PFSK-1 (cell line): ENCODE measurements around the gene GPR137B.

ENCODE experiments used
- POLR2AphosphoS5 ChIP-seq: IDR thresholded peaks from 2 replicates; pipeline ENCODE4 v1.6.1; 2012; ENCODE audit warnings: low read depth, mild to moderate bottlenecking, control low read depth, low read length, moderate library complexity
- SIN3A ChIP-seq: IDR thresholded peaks from 2 replicates; pipeline ENCODE4 v1.6.1; 2012; ENCODE audit warnings: mild to moderate bottlenecking, low read length, moderate library complexity, borderline replicate concordance; ENCODE audit not compliant: insufficient read depth
- TAF1 ChIP-seq: IDR thresholded peaks from 2 replicates; pipeline ENCODE4 v1.6.1; 2012; ENCODE audit warnings: low read length, control low read depth, borderline replicate concordance; ENCODE audit not compliant: insufficient read depth
- TF ChIP-seq, protein P1 (sequence below), 2 experiments: IDR thresholded peaks; 2 replicates each; pipeline versions ENCODE4 v1.6.1 to v1.8.0; 2011 to 2012; ENCODE audit warnings: low read depth in 2 of 2, low read length in 2 of 2, control low read depth in 1 of 2, inconsistent platforms in 1 of 2, mild to moderate bottlenecking in 1 of 2, moderate library complexity in 1 of 2; ENCODE audit not compliant: insufficient read depth in 1 of 2

DNA sequence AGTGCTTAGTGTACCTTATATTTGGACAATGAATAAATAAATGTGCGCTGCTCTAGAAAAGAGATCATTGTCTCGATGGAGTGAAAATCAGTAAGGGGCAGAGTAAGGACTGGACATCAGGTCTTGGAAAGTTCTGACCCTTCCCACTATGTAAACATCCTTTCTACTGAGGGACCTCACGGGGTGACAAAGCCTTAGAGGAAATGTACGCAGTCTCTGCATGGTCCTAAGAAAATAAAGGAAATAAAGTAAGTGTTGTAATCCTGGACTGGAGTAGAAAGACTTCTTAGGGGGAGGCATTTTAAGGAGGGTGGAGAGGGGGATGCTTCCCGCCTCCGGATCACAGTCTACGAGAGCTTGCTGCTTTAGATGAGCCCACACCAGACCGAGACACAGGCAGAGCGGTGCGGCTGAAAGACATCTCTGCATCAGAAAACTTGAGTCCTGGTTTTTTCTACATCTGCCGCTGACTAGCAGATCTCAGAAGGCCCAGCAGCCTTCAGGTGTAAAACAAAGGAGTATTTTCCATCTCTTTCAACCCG is 22.3 kb upstream of the GPR137B start:
- TF ChIP-seq, protein P1, sequence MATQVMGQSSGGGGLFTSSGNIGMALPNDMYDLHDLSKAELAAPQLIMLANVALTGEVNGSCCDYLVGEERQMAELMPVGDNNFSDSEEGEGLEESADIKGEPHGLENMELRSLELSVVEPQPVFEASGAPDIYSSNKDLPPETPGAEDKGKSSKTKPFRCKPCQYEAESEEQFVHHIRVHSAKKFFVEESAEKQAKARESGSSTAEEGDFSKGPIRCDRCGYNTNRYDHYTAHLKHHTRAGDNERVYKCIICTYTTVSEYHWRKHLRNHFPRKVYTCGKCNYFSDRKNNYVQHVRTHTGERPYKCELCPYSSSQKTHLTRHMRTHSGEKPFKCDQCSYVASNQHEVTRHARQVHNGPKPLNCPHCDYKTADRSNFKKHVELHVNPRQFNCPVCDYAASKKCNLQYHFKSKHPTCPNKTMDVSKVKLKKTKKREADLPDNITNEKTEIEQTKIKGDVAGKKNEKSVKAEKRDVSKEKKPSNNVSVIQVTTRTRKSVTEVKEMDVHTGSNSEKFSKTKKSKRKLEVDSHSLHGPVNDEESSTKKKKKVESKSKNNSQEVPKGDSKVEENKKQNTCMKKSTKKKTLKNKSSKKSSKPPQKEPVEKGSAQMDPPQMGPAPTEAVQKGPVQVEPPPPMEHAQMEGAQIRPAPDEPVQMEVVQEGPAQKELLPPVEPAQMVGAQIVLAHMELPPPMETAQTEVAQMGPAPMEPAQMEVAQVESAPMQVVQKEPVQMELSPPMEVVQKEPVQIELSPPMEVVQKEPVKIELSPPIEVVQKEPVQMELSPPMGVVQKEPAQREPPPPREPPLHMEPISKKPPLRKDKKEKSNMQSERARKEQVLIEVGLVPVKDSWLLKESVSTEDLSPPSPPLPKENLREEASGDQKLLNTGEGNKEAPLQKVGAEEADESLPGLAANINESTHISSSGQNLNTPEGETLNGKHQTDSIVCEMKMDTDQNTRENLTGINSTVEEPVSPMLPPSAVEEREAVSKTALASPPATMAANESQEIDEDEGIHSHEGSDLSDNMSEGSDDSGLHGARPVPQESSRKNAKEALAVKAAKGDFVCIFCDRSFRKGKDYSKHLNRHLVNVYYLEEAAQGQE (IDR thresholded peaks at IDR 0.05; ENCODE audit: insufficient read depth in 1 of 2, low read depth in 2 of 2, low read length in 2 of 2) = no peak
- TF ChIP-seq POLR2AphosphoS5 (no peak), TAF1 (no peak), SIN3A (no peak)
